OCI-LY3 (cell line): ENCODE results near the gene IGSF23.

Experiments used
- CTCF ChIP-seq: fragments of 200-600, 300-600 bp; sonication (generic); IDR thresholded peaks from 2 replicates; pipeline ENCODE4 v1.5.1; 2014; ENCODE audit warnings: antibody characterized with exemption, low read length, low read depth
- EZH2phosphoT487 ChIP-seq: fragments of 200-600 bp; shearing (Covaris generic); IDR thresholded peaks from 2 replicates; pipeline ENCODE4 v1.6.1; 2018; ENCODE audit warnings: antibody characterized with exemption, mixed run types, low read depth

DNA sequence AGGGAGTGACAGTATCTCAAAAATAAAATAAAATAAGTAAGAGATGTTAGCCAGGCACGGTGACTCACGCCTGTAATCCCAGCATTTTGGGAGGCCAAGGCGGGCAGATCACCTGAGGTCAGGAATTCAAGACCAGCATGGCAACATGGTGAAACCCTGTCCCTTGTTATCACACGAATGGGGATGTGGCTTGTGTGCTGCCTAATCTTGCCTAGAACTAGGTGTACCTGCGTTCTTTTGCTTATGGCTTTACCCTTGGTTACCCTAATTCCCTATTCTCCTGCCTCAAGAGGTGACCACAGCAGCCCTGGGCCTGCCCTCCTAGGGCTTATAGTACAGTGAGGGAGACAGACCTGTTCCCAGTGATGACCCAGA lies 24.0 kb downstream of the IGSF23 start:
- TF ChIP-seq CTCF (no peak), EZH2phosphoT487 (no peak)
